ENCODE results near the gene NTRK2. TPM values are rescaled to one million over a fixed set of nuclear protein-coding genes. Genes with fewer than 3 reads are reported as not detected.

The NTRK2 gene
- total RNA-seq, 2 experiments from 2014 or later: 0.02 to 0.05 TPM

DNA sequence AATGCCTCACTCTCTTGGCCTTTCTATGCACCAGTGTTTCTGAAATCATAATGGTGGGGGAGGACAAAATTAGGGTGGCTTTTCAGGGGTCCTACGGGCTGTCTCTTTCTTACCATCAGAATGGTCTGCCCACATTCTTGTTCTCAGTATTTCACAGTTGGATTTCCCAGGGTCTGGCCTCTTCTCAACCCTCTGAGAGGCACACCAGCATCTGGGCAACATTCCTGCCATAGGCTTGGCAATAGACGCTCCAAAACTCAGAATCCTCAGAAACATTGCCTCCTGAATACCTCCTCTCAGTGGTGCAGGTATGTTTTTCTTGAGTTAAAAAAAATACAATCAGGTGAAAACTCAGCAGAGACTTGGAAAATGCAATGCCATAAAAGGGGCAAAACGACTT lies 358.3 kb downstream of the NTRK2 start:
- H3K4me3 Mint-ChIP-seq: no peak overlapping the region
- DNase-seq: no peak
- H3K9me3 Mint-ChIP-seq: peaks cover 3% of the 10 kb centered on the region
- CTCF ChIA-PET: no interaction called here
- H3K27me3 Mint-ChIP-seq (ENCODE audit: low read depth): no peaks in the 10 kb centered on the region
- H3K36me3 Mint-ChIP-seq (ENCODE audit: low read depth): no peaks in the 10 kb centered on the region
- intact Hi-C loops (cut with micrococcal nuclease): no loop called here
- H3K4me1 Mint-ChIP-seq (ENCODE audit: low read depth): no peaks in the 10 kb centered on the region
- H3K27ac Mint-ChIP-seq: no peak overlapping the region

DNA sequence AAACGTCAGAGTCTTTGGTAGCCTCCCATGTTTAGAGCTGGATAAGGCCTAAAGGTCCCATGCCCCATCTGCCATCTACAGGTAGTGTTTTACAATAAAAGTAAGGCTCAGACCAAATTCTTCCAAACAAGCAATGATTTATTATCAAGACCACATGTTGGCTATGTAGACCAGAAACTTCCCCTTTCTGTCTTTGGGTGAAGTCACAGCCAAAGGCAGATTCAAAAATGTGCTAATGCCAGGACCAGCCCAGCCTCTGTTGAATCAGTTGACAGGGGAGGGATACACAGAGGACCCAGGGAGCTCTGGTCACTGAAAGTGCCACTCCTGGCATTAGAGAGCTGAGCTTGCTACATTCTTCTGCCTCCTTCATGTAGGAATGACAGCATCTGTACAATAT lies 360.8 kb downstream of the NTRK2 start:
- no peak overlapping the region for H3K4me3 Mint-ChIP-seq
- CTCF ChIA-PET: no interaction called here
- intact Hi-C loops (cut with micrococcal nuclease): no loop called here

DNA sequence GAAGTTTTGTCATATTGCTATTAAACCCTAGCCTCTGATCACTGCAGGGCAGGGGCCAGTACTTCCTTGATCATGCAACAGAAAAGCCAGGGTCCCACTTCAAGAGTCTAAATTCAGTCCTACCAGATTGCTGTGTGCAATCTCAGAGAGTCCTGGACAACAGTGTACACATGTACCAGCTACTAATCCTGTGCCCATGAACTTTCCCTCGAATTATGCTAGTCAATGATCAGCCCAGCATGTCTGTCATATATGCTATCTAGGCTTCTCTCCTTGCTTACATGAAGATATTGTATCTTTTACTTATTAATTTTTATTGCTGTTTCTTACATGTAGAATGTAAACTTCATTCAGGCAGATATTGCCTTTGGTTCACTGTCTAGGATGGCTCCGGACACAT lies 367.0 kb downstream of the NTRK2 start:
- DNase-seq: no peak
- Mint-ChIP-seq H3K4me1 (ENCODE audit: low read depth) (no peaks in the 10 kb centered on the region), H3K36me3 (ENCODE audit: low read depth) (no peaks in the 10 kb centered on the region), H3K27ac (no peak overlapping the region), H3K9me3 (peaks cover 3% of the 10 kb centered on the region), H3K4me3 (no peak overlapping the region), H3K27me3 (ENCODE audit: low read depth) (peaks cover 9% of the 10 kb centered on the region)
- intact Hi-C loops (cut with micrococcal nuclease): no loop called here
- CTCF ChIA-PET: no interaction called here

More for the DNA sequence above, 360.8 kb downstream of the NTRK2 start:
- Mint-ChIP-seq H3K9me3 (peaks cover 3% of the 10 kb centered on the region), H3K27ac (no peak overlapping the region), H3K4me1 (ENCODE audit: low read depth) (no peaks in the 10 kb centered on the region), H3K36me3 (ENCODE audit: low read depth) (no peaks in the 10 kb centered on the region), H3K27me3 (ENCODE audit: low read depth) (peaks cover 3% of the 10 kb centered on the region)
- no peak for DNase-seq

DNA sequence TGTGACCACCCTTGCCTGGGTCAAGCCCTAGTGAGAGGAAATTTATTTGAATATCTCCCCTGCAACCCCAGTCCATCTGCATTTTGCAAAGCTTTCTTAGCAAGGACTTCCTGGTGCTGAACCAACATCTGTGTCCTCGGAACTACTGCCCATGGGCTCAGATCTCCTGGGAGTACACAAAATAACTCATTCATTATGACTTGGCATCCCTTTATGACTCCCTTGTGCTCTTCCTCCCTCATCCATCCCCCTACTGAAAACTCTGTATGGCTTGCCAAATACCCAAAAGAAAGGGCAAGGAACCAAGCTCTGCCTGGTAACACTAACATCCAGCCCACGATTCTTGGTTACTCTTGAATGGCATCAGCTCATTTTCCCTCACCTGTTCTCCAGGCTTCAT lies 368.5 kb downstream of the NTRK2 start:
- Mint-ChIP-seq H3K4me1 (ENCODE audit: low read depth) (no peaks in the 10 kb centered on the region), H3K36me3 (ENCODE audit: low read depth) (no peaks in the 10 kb centered on the region), H3K4me3 (no peak overlapping the region), H3K27ac (no peak overlapping the region), H3K27me3 (ENCODE audit: low read depth) (peaks cover 9% of the 10 kb centered on the region), H3K9me3 (no peaks in the 10 kb centered on the region)
- CTCF ChIA-PET: interaction anchor here (0.6 kb wide), 1 partner anchor 41 kb away, joined by 4 read pairs; no protein-coding TSS in a partner anchor
- DNase-seq: no peak
- intact Hi-C loops (cut with micrococcal nuclease): no loop called here

DNA sequence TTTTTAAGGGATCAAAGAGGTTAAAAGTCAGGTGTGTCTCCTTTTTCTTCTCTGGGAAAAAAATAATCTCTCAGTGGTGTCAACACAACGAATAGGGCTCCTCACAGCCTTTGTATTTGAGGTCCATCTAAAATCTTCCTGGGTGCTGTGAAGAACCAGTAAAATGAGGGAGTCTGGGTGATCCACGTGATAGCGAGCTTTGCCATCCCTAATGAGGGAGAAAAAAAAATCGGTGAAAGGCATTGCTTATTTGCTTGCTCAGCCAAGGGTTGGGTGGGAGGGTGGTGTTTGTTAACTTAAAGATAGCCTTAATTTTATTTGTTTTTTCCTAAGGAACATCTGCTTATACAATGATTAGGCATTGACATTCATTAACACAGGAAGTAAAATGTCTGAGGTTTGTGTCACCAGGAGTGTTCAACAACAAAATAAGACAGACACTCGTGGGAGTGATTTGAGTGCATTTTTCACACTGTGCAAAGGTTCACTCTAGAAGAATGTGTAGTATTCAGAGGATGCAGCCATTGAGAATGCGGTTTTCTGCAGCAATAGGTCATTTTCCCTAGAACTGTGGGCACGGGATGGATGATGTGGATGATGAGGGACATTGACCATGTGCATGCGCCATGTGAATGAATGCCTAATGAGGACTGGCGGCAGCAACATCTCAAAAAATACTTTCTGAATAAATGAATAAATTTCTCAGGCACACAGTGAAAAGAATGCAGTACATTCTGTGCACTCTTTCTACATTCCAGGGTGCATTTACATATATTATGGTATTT lies 369.5 kb downstream of the NTRK2 start:
- Mint-ChIP-seq H3K4me1 (ENCODE audit: low read depth) (no peaks in the 10 kb centered on the region), H3K9me3 (no peaks in the 10 kb centered on the region), H3K27ac (no peak overlapping the region), H3K36me3 (ENCODE audit: low read depth) (no peaks in the 10 kb centered on the region), H3K4me3 (no peak overlapping the region), H3K27me3 (ENCODE audit: low read depth) (peaks cover 13% of the 10 kb centered on the region)
- CTCF ChIA-PET: no interaction called here
- intact Hi-C loops (cut with micrococcal nuclease): no loop called here
- no peak for DNase-seq

DNA sequence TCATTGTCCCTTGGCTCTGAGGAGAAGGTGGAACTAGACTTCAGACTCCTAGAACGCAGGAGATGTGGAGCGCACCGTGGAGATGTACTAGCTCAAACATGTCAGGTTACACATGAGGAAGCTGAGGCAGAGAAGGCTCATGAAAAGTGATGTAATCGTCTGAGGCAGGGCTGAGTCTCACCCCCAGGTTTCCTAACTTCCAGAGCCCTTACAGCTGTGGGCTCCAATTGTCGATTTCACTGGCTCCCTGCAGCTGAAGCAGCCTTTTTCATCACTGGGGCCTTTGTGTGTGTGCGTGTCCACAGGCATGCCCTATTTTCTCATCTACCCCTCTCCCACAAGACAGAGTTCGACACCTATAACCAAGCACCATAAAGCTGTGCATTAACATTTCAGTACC lies 370.6 kb downstream of the NTRK2 start:
- CTCF ChIA-PET: no interaction called here
- intact Hi-C loops (cut with micrococcal nuclease): no loop called here
- H3K36me3 Mint-ChIP-seq (ENCODE audit: low read depth): no peaks in the 10 kb centered on the region
- DNase-seq: no peak
- H3K27ac Mint-ChIP-seq: no peak overlapping the region
- no peak overlapping the region for H3K4me3 Mint-ChIP-seq
- no peaks in the 10 kb centered on the region for H3K9me3 Mint-ChIP-seq
- no peaks in the 10 kb centered on the region for H3K4me1 Mint-ChIP-seq (ENCODE audit: low read depth)
- H3K27me3 Mint-ChIP-seq (ENCODE audit: low read depth): peaks cover 10% of the 10 kb centered on the region

DNA sequence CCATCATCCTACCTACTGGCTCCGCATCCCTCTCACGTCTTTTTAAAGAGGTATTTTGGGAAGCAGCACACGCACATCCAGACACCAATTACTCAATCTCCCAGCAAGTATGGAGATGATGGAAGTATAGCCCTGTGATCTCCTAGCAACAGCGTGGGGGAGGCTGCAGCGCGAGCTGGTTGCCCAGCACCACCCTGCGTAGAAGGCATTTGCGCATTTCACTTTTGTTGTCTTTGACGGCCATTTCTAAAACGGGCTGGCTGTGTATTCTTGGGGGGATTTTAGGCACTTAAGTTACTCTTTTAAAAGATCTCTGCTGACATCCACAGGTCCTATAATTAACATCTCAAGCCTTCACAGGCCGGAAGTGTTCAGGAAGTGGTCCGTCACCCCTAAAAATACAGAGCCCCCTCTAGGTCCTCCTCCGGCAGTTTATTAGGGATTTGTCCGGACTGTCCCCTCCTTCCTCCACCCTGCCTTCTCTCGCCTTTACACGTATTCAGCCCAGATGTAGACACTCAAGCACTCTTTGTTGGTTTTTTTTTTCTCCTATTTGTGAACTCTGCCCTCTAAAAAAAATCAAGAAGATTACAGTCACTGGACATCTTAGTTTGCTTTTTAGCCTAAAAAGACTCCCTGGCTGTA lies 371.4 kb downstream of the NTRK2 start:
- CTCF ChIA-PET: no interaction called here
- Mint-ChIP-seq H3K27ac (no peak overlapping the region), H3K9me3 (no peaks in the 10 kb centered on the region), H3K4me1 (ENCODE audit: low read depth) (no peaks in the 10 kb centered on the region), H3K36me3 (ENCODE audit: low read depth) (no peaks in the 10 kb centered on the region), H3K4me3 (no peak overlapping the region), H3K27me3 (ENCODE audit: low read depth) (peaks cover 10% of the 10 kb centered on the region)
- intact Hi-C loops (cut with micrococcal nuclease): no loop called here
- DNase-seq: no peak

DNA sequence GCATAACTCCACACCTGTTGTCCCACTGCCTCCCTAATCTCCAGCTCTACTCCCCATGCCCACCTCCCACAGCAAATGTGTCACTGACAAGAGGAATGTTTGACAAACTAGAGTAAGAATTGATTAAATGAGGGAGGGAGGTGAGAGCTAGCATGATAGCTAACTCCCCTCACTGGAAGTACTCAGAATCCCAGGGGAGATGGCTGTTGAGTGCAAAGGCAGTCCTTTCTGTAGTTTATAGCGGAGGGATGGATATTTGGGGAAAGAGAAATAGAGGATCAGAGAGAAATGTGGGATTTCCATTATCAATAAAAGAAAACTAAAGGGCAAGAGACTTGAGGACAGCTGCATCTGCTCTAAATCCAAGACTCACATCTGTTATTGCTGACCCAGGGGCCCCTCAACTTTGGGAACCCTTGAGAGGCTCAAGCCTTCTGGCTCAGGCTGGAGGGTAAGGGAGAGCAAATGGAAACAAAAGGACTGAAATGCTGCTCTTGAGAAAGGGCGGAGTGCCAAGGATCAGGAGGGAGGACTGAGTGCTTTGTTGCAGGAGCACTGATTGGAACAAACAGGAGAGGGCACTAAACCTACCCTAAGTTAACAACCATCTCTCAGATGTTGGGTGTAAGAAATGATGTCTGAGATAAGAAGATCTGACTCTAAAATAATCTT lies 372.1 kb downstream of the NTRK2 start:
- Mint-ChIP-seq H3K4me1 (ENCODE audit: low read depth) (no peaks in the 10 kb centered on the region), H3K27ac (no peak overlapping the region), H3K4me3 (no peak overlapping the region), H3K36me3 (ENCODE audit: low read depth) (no peaks in the 10 kb centered on the region), H3K9me3 (no peaks in the 10 kb centered on the region), H3K27me3 (ENCODE audit: low read depth) (peaks cover 10% of the 10 kb centered on the region)
- CTCF ChIA-PET: no interaction called here
- intact Hi-C loops (cut with micrococcal nuclease): no loop called here
- DNase-seq: no peak

DNA sequence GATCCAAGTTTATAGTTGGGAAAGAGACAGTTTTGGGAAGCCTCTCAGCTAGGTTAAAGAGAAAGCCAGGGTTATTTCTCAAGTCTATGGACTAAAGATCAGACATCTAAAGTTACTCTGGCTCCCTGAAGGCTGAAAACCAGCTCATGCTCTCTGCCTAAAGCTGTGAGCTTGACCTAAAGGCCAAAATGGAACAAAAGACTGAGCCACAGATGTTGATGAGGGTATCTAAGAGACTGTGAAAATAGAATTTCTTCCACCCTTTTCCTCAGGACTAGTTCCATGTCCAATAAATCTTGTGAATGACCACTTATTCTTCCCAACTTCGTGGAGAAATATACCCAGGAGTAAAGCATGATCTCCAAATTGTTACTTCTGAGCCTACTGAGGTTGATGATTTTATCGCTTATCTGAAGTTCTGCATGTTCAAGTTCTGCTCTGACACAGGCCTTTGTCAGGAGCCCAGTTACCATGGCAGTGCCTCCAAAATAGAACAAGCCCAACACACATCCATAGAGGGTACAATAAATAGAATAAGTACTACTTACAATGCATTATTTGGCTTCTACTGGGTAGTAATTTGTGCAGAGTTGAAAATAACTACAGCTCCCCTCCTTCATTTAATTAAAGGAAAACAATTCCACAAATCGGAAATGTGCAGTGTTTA lies 373.6 kb downstream of the NTRK2 start:
- DNase-seq: no peak
- Mint-ChIP-seq H3K27me3 (ENCODE audit: low read depth) (peaks cover 10% of the 10 kb centered on the region), H3K36me3 (ENCODE audit: low read depth) (no peaks in the 10 kb centered on the region), H3K4me1 (ENCODE audit: low read depth) (no peaks in the 10 kb centered on the region), H3K9me3 (no peaks in the 10 kb centered on the region), H3K4me3 (no peak overlapping the region), H3K27ac (no peak overlapping the region)
- intact Hi-C loops (cut with micrococcal nuclease): no loop called here
- CTCF ChIA-PET: no interaction called here

DNA sequence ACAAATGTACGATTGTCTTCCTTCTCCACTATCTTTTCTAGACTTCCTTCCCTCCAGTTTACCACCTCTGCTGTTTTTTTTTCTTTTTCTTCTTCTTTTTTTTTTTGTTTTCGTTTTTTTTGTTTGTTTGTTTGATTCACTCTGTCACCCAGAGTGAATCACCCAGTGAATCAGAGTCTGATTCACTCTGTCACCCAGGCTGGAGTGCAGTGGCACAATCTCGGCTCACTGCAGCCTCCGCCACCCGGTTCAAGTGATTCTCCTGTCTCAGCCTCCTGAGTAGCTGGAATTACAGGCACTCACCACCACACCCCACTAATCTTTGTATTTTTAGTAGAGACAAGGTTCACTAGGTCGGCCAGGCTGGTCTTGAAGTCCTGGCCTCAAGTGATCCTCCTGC lies 375.7 kb downstream of the NTRK2 start:
- no peak overlapping the region for H3K27ac Mint-ChIP-seq

DNA sequence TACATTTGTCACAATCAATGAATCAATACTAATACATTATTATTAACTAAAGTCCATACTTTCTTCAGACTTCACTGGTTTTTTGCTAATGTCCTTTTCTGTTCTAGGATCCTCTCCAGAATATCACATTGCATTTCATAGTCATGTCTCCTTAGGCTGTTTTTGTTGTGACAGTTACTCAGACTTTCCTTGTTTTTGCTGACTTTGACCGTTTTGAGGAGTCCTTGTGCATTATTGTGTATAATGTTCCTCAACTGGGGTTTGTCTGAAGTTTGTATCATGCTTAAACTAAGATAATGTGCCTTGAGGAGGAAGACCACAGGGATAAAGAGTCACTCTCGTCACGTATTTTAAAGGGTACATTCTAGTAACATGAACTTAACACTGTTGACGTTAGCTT lies 376.9 kb downstream of the NTRK2 start:
- no peak overlapping the region for H3K27ac Mint-ChIP-seq
- intact Hi-C loops (cut with micrococcal nuclease): no loop called here

More for the DNA sequence above, 375.7 kb downstream of the NTRK2 start:
- Mint-ChIP-seq H3K9me3 (no peaks in the 10 kb centered on the region), H3K36me3 (ENCODE audit: low read depth) (no peaks in the 10 kb centered on the region), H3K27me3 (ENCODE audit: low read depth) (peaks cover 5% of the 10 kb centered on the region), H3K4me1 (ENCODE audit: low read depth) (no peaks in the 10 kb centered on the region), H3K4me3 (no peak overlapping the region)
- CTCF ChIA-PET: no interaction called here
- intact Hi-C loops (cut with micrococcal nuclease): no loop called here
- DNase-seq: no peak

DNA sequence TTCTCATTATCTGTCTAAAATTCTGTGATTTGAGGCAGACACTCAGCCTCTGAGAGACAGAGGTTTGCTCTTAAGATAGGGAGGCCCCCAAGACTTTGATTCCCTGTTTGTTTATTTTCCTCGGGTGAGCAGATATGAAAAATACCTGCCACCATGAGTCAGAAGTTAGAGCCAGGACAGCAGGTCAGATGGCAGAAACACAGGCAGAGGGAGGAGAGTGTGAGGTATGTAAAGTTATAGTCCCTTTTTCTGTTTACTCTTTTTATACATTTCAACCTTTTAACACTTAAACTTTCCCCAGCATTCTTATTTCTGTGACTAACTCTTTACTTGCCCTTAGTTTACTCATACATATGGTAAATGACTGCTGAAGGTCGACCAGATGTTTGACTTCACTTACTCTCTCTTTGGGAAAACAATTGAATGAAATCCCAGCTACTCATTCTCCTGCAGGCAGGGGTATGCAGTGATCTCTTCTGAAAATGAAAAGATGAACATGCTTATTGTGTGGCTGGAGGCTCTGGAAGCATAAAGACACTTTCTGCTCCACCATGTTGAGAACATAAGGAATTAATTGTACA lies 383.8 kb downstream of the NTRK2 start:
- CTCF ChIA-PET: no interaction called here
- intact Hi-C loops (cut with micrococcal nuclease): no loop called here
- Mint-ChIP-seq H3K4me1 (ENCODE audit: low read depth) (no peaks in the 10 kb centered on the region), H3K4me3 (no peak overlapping the region), H3K27me3 (ENCODE audit: low read depth) (peaks cover 22% of the 10 kb centered on the region), H3K9me3 (no peaks in the 10 kb centered on the region), H3K27ac (no peak overlapping the region), H3K36me3 (ENCODE audit: low read depth) (no peaks in the 10 kb centered on the region)
- DNase-seq: no peak

More for the DNA sequence above, 376.9 kb downstream of the NTRK2 start:
- CTCF ChIA-PET: no interaction called here
- H3K4me1 Mint-ChIP-seq (ENCODE audit: low read depth): no peaks in the 10 kb centered on the region
- no peaks in the 10 kb centered on the region for H3K9me3 Mint-ChIP-seq
- H3K36me3 Mint-ChIP-seq (ENCODE audit: low read depth): no peaks in the 10 kb centered on the region
- H3K4me3 Mint-ChIP-seq: no peak overlapping the region
- DNase-seq: no peak
- peaks cover 8% of the 10 kb centered on the region for H3K27me3 Mint-ChIP-seq (ENCODE audit: low read depth)
